Neural progenitor cell (in vitro differentiated cells): ENCODE data around the gene UPK3BL2. TPM values are rescaled to one million over a fixed set of nuclear protein-coding genes. Genes with fewer than 3 reads are reported as not detected.
"Not testable (repeated sequence)": the region's sequence is repeated elsewhere in the genome, so short reads cannot be mapped to it uniquely, and the experiment has no call there.

Experiments
- DNase-seq: peaks from one replicate; pipeline ENCODE4 v3.0.0-alpha.2; 2016; ENCODE audit warnings: low spot score
- H2AFZ ChIP-seq: fragments of 200-600 bp; sonication (generic); replicated peaks from 2 replicates; pipeline ENCODE4 v1.6.1; 2016; ENCODE audit warnings: antibody characterized with exemption
- H3F3A ChIP-seq: fragments of 200-600 bp; sonication (generic); 2 replicates; pipeline ENCODE4 v1.6.1; 2016; ENCODE audit warnings: antibody characterized with exemption, low read depth
- H3K27ac ChIP-seq: fragments of 200-600 bp; sonication (generic); 2 replicates; pipeline ENCODE4 v1.5.1; 2016; ENCODE audit warnings: mild to moderate bottlenecking
- H3K27me3 ChIP-seq: fragments of 200-600 bp; sonication (generic); 2 replicates; pipeline ENCODE4 v1.6.1; 2016; ENCODE audit warnings: mild to moderate bottlenecking, moderate library complexity
- H3K36me3 ChIP-seq: fragments of 200-600 bp; sonication (generic); 2 replicates; pipeline ENCODE4 v1.5.1; 2016
- H3K4me1 ChIP-seq: fragments of 200-600 bp; sonication (generic); 2 replicates; pipeline ENCODE4 v1.6.1; 2016; ENCODE audit warnings: mixed run types
- H3K4me2 ChIP-seq: fragments of 200-600 bp; sonication (generic); 2 replicates; pipeline ENCODE4 v1.6.1; 2016
- H3K4me3 ChIP-seq: fragments of 200-600 bp; sonication (generic); 2 replicates; pipeline ENCODE4 v1.5.1; 2016
- H3K79me2 ChIP-seq: fragments of 200-600 bp; sonication (generic); 2 replicates; pipeline ENCODE4 v1.6.1; 2016; ENCODE audit warnings: low read depth
- H3K9ac ChIP-seq: fragments of 200-600 bp; sonication (generic); 2 replicates; pipeline ENCODE4 v1.6.1; 2016
- H3K9me3 ChIP-seq: fragments of 200-600 bp; sonication (generic); 2 replicates; pipeline ENCODE4 v1.5.1; 2016; ENCODE audit warnings: low read depth
- H4K20me1 ChIP-seq: fragments of 200-600 bp; sonication (generic); 2 replicates; pipeline ENCODE4 v1.6.1; 2016; ENCODE audit warnings: low read depth
- H3K27ac Mint-ChIP-seq: 3 replicates; pipeline ENCODE4 v1.8.0; 2021; ENCODE audit warnings: mixed read lengths
- H3K27me3 Mint-ChIP-seq: 2 replicates; pipeline ENCODE4 v1.8.0; 2022; ENCODE audit warnings: low read depth, mild to moderate bottlenecking, inconsistent platforms, moderate library complexity, mixed read lengths; ENCODE audit not compliant: insufficient read depth
- H3K36me3 Mint-ChIP-seq: 3 replicates; pipeline ENCODE4 v1.8.0; 2021; ENCODE audit warnings: mixed read lengths
- H3K4me1 Mint-ChIP-seq: 3 replicates; pipeline ENCODE4 v1.8.0; 2021; ENCODE audit warnings: mixed read lengths
- H3K4me3 Mint-ChIP-seq: 3 replicates; pipeline ENCODE4 v1.8.0; 2021; ENCODE audit warnings: mild to moderate bottlenecking, moderate library complexity, mixed read lengths
- H3K9me3 Mint-ChIP-seq: 3 replicates; pipeline ENCODE4 v1.8.0; 2020; ENCODE audit warnings: mixed read lengths
- total RNA-seq: library from RNA; depleted of rRNA; stranded (reverse); fragments of >200 nt; gene quantifications from 2 replicates; pipeline ENCODE4 v1.2.3, GENCODE V29; 2015; ENCODE audit warnings: low replicate concordance

UPK3BL2 gene
- total RNA-seq, 1 donor from 2014 or later = 0.21 TPM

GRCh38 chr7:102510575-102510974 is 32.9 kb downstream of the UPK3BL2 start:
- H3K36me3 Mint-ChIP-seq, H3K9me3 ChIP-seq, H2AFZ ChIP-seq, H3K9ac ChIP-seq, H3F3A ChIP-seq, H3K27ac ChIP-seq, DNase-seq, H3K4me1 ChIP-seq, H3K4me3 ChIP-seq, H4K20me1 ChIP-seq, H3K27me3 Mint-ChIP-seq, H3K9me3 Mint-ChIP-seq, H3K79me2 ChIP-seq, H3K36me3 ChIP-seq, H3K4me1 Mint-ChIP-seq, H3K27me3 ChIP-seq, H3K27ac Mint-ChIP-seq, H3K4me2 ChIP-seq, H3K4me3 Mint-ChIP-seq: not testable (repeated sequence)

- not testable (repeated sequence) for H3F3A ChIP-seq, H4K20me1 ChIP-seq, H3K4me2 ChIP-seq, H3K79me2 ChIP-seq, H3K27ac ChIP-seq, H3K9me3 Mint-ChIP-seq, H2AFZ ChIP-seq, H3K9ac ChIP-seq, H3K27me3 Mint-ChIP-seq, DNase-seq, H3K4me3 Mint-ChIP-seq, H3K4me1 ChIP-seq, H3K36me3 ChIP-seq, H3K4me3 ChIP-seq, H3K36me3 Mint-ChIP-seq, H3K27ac Mint-ChIP-seq, H3K27me3 ChIP-seq, H3K4me1 Mint-ChIP-seq, H3K9me3 ChIP-seq
Observed at GRCh38 chr7:102507410-102508088, 35.9 kb downstream of the UPK3BL2 start.

GRCh38 chr7:102505298-102506185 is 38.0 kb downstream of the UPK3BL2 start:
- not testable (repeated sequence) for H3K27me3 Mint-ChIP-seq, H4K20me1 ChIP-seq, H3K4me1 Mint-ChIP-seq, H3K4me3 ChIP-seq, H3F3A ChIP-seq, H3K36me3 ChIP-seq, H3K36me3 Mint-ChIP-seq, H3K9ac ChIP-seq, H3K9me3 Mint-ChIP-seq, H3K27ac Mint-ChIP-seq, H3K27me3 ChIP-seq, H3K9me3 ChIP-seq, DNase-seq, H3K4me2 ChIP-seq, H2AFZ ChIP-seq, H3K4me3 Mint-ChIP-seq, H3K79me2 ChIP-seq, H3K4me1 ChIP-seq, H3K27ac ChIP-seq

GRCh38 chr7:102503141-102503540 is 40.4 kb downstream of the UPK3BL2 start:
- not testable (repeated sequence) for H3K27me3 Mint-ChIP-seq, H4K20me1 ChIP-seq, H3K36me3 ChIP-seq, DNase-seq, H3K4me1 Mint-ChIP-seq, H3F3A ChIP-seq, H3K4me3 Mint-ChIP-seq, H2AFZ ChIP-seq, H3K79me2 ChIP-seq, H3K9me3 Mint-ChIP-seq, H3K27me3 ChIP-seq, H3K9ac ChIP-seq, H3K4me3 ChIP-seq, H3K27ac ChIP-seq, H3K4me1 ChIP-seq, H3K27ac Mint-ChIP-seq, H3K9me3 ChIP-seq, H3K36me3 Mint-ChIP-seq, H3K4me2 ChIP-seq

GRCh38 chr7:102498321-102498720 is 45.2 kb downstream of the UPK3BL2 start:
- DNase-seq, H3K4me2 ChIP-seq, H3K9me3 Mint-ChIP-seq, H4K20me1 ChIP-seq, H3K36me3 ChIP-seq, H3K4me3 Mint-ChIP-seq, H3K4me1 Mint-ChIP-seq, H3F3A ChIP-seq, H3K27me3 Mint-ChIP-seq, H3K79me2 ChIP-seq, H3K9me3 ChIP-seq, H3K4me3 ChIP-seq, H3K9ac ChIP-seq, H3K4me1 ChIP-seq, H3K36me3 Mint-ChIP-seq, H2AFZ ChIP-seq, H3K27ac Mint-ChIP-seq, H3K27me3 ChIP-seq, H3K27ac ChIP-seq: not testable (repeated sequence)

- not testable (repeated sequence) for H3K9me3 Mint-ChIP-seq, H3K4me1 Mint-ChIP-seq, H3K4me3 Mint-ChIP-seq, H3K36me3 ChIP-seq, DNase-seq, H3K27me3 Mint-ChIP-seq, H2AFZ ChIP-seq, H3K9me3 ChIP-seq, H3K27me3 ChIP-seq, H3K27ac Mint-ChIP-seq, H3K9ac ChIP-seq, H3K36me3 Mint-ChIP-seq, H3K4me2 ChIP-seq, H3K4me1 ChIP-seq, H3K79me2 ChIP-seq, H4K20me1 ChIP-seq, H3K27ac ChIP-seq, H3F3A ChIP-seq, H3K4me3 ChIP-seq
Observed at GRCh38 chr7:102497308-102497707, 46.2 kb downstream of the UPK3BL2 start.

GRCh38 chr7:102496861-102497260 is 46.6 kb downstream of the UPK3BL2 start:
- H3K4me3 Mint-ChIP-seq, H3K36me3 Mint-ChIP-seq, H3K9me3 ChIP-seq, H4K20me1 ChIP-seq, H3K9ac ChIP-seq, H2AFZ ChIP-seq, H3K4me3 ChIP-seq, H3K9me3 Mint-ChIP-seq, H3K27ac ChIP-seq, H3K27ac Mint-ChIP-seq, H3F3A ChIP-seq, H3K36me3 ChIP-seq, H3K4me2 ChIP-seq, DNase-seq, H3K4me1 ChIP-seq, H3K79me2 ChIP-seq, H3K4me1 Mint-ChIP-seq, H3K27me3 Mint-ChIP-seq, H3K27me3 ChIP-seq: not testable (repeated sequence)

GRCh38 chr7:102494473-102495149 is 48.9 kb downstream of the UPK3BL2 start:
- H3K9me3 ChIP-seq, H3K27ac ChIP-seq, H3K4me1 Mint-ChIP-seq, H3K36me3 ChIP-seq, H3K27ac Mint-ChIP-seq, H3K27me3 ChIP-seq, H3K4me2 ChIP-seq, H3K4me3 Mint-ChIP-seq, H3K4me3 ChIP-seq, H3F3A ChIP-seq, H2AFZ ChIP-seq, H3K79me2 ChIP-seq, H3K4me1 ChIP-seq, H3K9ac ChIP-seq, H3K36me3 Mint-ChIP-seq, H3K9me3 Mint-ChIP-seq, DNase-seq, H3K27me3 Mint-ChIP-seq, H4K20me1 ChIP-seq: not testable (repeated sequence)
